Measurements from ENCODE around the gene SUMF2.
"Not testable (repeated sequence)": the region's sequence is repeated elsewhere in the genome, so short reads cannot be mapped to it uniquely, and the experiment has no call there.

Gene SUMF2

DNA sequence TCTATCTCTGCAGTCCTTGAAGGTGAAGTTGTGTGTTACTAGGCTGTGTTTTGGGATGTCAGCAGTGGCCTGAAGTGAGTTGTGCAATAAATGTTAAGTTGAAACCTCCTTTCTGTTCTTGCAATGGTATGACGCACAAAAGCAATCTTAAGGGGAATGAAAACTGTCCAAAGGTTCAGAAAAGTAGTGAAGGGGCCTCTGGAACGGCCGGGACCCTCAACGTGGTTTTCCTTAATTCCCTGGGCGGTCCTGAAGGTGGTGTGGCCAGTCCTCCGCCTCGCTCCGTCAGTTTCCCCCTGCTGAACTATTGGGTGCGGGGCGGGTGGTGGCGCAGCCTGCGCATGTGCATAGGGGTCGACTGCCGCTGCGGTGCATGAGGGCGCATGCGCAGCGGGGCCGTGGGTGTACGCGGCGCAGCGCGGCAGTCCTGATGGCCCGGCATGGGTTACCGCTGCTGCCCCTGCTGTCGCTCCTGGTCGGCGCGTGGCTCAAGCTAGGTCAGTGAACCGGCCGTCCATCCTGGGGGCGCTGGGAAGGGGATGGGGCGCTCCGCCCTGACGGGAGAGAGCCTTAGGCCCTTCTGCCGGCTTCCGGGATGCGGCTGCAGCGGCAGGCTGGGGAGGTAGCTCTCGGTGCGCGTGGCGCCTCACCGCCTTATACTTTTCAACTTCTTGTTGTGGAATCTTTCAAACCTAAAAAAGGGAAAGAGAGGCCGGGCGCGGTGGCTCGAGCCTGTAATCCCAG lies at the start of gene SUMF2:
Gene SUMF2, plus strand, starts transcription at position 405 of the 744 bp plus-strand sequence. Its CDS starts 26 bp downstream, at position 431.
- TF ChIP-seq POLR2A (IDR thresholded peaks at IDR 0.05; ENCODE audit: low read depth, low read length), result peak; percentile 99
- DNase-seq (ENCODE audit: insufficient read length, low spot score) (peak; percentile 99), FAIRE-seq (no peak)

DNA sequence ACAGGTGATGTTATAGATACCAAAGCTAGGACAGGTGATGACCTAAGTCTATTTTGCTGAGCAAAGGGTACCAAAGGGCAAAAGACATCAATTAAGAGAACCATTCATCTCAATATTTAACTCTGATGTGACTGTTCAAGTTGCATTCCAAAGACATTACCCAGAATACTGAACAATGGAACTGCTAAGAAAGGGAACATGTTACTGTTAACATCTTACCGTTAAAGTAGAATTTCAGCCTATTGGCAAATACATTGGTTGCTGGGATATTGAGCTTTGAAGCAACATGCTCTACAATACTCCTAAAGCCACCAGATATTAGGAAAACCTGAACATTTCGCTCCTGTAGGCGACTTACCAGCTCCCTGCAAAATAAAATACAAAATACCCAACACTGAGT lies 47.1 kb upstream of the SUMF2 start:
- FAIRE-seq; DNase-seq (ENCODE audit: insufficient read length, low spot score): not testable (repeated sequence)

DNA sequence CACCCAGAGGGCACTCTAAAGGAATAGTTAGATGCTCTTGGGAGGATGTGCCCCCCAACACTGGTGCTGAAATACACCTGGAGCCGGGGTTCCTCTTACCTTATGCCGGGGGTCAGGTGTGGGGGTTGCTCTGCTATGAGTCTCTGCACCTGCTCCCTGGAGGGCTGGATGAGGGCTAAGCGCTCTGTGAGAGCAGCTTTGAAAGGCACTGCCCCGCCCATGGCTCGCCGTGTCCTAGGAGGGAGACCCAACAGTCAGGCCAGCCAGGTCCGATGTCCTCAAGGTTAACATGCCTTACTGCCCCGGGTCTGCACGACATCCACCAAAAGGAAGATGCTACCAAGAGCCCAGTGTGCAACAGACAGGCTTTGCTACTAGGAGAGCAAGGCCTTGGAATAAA lies 44.6 kb upstream of the SUMF2 start:
- DNase-seq (ENCODE audit: insufficient read length, low spot score) (no peak), FAIRE-seq (no peak)
- no peak for TF ChIP-seq POLR2A (IDR thresholded peaks at IDR 0.05; ENCODE audit: low read depth, low read length)

DNA sequence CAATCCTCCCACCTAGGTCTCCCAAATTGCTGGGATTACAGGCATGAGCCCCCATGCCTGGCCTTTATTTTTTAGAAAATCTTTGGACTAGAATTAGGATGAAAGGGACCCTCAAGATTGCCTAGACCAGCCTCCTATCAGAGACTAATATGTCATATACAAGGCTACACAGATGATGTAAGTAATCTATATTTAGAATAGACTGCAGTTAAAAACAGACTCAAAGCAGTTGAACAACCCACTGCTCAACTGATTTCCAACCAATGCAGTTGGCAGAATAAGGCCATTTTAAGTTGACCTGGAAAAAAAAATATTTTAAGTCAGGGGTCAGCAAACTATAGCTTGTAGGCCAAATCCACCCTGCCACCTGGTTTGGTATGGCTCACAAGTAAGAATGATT lies 40.6 kb upstream of the SUMF2 start:
- no peak for TF ChIP-seq POLR2A (IDR thresholded peaks at IDR 0.05; ENCODE audit: low read depth, low read length)
- DNase-seq (ENCODE audit: insufficient read length, low spot score), result no peak

DNA sequence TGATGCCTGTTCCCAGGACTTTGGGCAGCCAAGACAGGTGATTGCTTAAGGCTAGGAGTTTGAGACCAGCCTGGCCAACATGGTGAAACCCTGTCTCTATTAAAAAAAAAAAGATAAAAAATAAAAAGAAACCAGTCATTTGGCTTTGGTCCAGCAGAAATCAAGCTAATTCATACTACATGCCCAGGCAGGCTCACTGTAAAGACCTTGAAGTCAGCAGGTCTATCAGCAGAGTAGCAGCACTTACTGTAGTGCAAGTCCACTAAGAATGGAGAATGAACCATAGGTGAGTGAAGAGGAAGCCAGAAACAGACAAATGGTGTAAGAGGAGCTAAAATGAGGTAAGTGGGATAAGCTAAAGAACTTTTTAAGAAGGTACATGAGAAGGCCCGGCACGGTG lies 37.5 kb upstream of the SUMF2 start:
- DNase-seq (ENCODE audit: insufficient read length, low spot score), result no peak
- FAIRE-seq, result no peak
- no peak for TF ChIP-seq POLR2A (IDR thresholded peaks at IDR 0.05; ENCODE audit: low read depth, low read length)

More for the DNA sequence above, 40.6 kb upstream of the SUMF2 start:
- no peak for FAIRE-seq

DNA sequence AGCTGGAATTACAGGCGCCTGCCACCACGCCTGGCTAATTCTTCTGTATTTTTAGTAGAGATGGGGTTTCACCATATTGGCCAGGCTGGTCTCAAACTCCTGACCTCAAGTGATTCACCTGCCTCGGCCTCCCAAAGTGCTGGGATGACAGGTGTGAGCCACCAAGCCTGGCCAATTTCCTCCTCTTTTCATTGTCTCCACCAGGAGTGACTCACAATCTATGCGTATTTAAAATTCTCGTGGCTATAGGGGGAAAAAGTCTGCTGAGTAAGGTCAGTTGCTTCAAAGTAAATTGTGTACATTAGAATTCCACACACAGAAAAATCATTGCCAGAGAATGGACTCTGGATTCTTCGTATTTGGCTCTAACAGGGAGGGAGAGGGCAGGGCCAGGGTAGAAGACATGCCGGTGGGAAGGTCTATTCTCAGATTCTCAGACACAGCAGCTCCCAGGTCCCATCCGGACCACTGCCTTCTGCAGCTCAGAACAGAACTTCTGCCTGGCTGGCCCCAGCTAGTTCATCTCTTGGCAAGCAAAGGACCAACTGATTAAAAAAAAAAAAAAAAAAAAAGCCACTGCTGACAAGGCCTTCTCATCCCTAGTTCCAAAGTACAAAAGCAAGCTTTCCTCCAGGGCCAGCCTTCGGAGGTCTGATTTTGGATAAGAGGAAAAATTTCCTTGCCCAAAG lies 35.0 kb upstream of the SUMF2 start:
- no peak for FAIRE-seq
- no peak for DNase-seq (ENCODE audit: insufficient read length, low spot score)
- TF ChIP-seq POLR2A (IDR thresholded peaks at IDR 0.05; ENCODE audit: low read depth, low read length), result no peak

DNA sequence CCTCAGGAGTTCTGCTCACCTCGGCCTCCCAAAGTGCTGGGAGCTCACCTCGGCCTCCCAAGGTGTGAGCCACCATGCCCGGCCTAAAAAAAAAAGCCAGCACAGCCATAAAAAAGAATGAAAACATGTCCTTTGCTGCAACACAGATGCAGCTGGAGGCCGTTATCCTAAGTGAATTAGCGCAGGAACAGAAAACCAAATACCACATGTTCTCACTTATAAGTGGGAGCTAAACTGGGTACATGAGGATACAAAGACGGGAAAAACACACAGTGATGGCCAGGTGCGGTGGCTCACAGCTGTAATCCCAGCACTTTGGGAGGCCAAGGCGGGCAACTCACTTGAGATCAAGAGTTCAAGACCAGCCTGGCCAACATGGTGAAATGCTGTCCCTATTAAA lies 33.7 kb upstream of the SUMF2 start:
- TF ChIP-seq POLR2A (IDR thresholded peaks at IDR 0.05; ENCODE audit: low read depth, low read length), result no peak
- FAIRE-seq, result no peak
- no peak for DNase-seq (ENCODE audit: insufficient read length, low spot score)

DNA sequence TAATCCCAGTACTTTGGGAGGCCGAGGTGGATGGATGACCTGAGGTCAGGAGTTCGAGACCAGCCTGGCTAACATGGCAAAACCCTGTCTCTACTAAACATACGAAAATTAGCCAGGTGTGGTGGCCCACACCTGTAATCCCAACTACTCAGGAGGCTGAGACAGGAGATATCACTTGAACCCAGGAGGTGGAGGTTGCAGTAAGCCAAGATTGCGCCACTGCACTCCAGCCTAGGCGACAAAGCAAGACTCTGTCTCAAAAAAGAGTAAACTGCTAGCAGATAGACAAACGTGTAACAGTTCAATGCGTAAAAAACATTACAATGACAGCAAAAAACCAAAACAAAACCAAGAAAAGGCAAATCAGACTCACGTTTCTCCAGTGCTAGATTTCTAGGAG lies 32.5 kb upstream of the SUMF2 start:
- FAIRE-seq; DNase-seq (ENCODE audit: insufficient read length, low spot score): not testable (repeated sequence)

DNA sequence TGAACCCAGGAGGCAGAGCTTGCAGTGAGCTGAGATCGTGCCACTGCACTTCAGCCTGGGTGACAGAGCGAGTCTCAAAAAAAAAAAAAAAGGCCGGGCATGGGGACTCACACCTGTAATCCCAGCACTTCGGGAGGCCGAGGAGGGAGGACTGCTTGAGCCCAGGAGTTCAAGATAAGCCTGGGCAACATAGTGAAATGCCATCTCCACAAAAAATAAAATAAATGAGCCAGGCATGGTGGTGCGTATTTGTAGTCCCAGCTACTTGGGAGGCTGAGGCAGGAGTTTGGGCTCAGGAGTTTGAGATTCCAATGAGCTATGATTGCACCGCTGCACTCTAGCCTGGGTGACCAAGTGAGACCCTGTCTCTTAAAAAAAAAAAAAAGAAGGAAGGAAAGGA lies 31.5 kb upstream of the SUMF2 start:
- not testable (repeated sequence) for DNase-seq (ENCODE audit: insufficient read length, low spot score); FAIRE-seq

DNA sequence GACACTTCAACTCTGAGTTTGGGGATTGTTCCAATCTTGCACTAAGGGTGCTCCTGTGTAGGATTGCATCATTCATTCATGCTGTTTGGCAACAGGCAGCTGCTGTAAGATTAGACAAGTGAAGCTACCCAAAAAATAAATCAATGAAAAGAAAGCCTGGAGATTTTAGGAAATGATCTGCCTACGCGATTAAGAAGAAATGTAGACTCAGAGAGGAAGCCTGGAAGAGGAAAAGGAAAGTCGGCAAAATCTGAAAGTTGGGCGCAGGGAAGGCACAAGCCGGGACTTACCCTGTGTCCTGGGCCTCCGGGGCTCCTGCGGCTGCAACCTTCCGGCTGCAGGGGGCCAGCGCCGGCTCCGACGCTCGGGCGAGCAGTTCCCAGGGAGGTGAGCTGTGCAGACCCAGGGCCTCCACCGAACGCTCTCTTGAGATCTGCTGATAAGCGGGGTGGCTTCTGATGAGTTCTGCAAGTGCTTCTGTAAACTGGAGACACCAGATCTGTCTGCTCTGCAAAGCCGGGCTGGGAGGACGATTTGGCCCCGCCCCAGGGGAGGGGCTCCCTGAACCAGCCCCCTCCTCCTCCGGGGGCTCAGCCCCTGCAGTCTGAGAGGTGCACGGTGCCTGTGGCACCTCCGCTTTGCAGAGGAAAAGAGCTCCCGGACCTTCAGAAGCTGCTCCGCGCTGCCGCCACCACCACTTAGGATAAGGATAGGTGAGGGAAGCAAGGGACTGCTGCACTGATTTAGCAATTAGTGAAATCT lies 30.2 kb upstream of the SUMF2 start:
- FAIRE-seq, result no peak
- peak; percentile 52 for DNase-seq (ENCODE audit: insufficient read length, low spot score)
- TF ChIP-seq POLR2A (IDR thresholded peaks at IDR 0.05; ENCODE audit: low read depth, low read length), result peak; percentile 34; the same call in 1 of the 2 replicates

DNA sequence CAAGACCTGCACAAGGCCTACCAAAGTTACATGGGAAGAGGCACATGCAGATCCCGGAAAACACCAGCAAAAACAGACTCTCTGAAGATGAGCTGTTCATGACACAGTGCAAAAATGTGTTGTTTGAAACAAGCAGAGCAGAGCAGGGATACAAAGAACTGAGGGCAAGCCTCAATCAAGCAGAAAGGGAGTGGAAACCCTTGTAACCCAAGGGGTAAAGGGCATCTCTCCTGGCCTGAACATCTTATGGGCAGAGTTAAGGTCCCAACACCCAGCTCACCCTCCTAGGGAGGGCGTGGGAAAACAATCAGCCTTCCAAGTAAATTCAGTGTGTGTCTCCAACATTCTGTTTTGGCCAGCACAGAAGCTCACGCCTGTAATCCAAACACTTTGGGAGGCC lies 23.4 kb upstream of the SUMF2 start:
- no peak for TF ChIP-seq POLR2A (IDR thresholded peaks at IDR 0.05; ENCODE audit: low read depth, low read length)
- FAIRE-seq (no peak), DNase-seq (ENCODE audit: insufficient read length, low spot score) (no peak)

DNA sequence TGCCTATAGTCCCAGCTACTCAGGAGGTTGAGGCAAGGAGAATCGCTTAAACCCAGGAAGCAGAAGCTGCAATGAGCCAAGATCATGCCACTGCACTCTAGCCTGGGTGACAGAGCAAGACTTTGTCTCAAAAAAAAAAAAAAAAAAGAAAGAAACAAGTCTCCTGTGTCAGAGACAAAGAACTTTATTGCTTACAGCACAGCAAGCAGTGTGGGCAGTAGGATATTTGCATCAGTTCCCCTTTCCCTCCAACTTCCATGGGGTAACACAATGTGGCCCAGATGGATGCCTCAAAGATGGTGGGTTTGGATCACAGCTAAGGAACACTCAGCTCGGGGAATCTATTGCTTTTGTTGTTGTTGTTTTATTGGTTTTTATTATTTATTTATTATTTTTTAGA lies 18.3 kb upstream of the SUMF2 start:
- not testable (repeated sequence) for DNase-seq (ENCODE audit: insufficient read length, low spot score); FAIRE-seq

DNA sequence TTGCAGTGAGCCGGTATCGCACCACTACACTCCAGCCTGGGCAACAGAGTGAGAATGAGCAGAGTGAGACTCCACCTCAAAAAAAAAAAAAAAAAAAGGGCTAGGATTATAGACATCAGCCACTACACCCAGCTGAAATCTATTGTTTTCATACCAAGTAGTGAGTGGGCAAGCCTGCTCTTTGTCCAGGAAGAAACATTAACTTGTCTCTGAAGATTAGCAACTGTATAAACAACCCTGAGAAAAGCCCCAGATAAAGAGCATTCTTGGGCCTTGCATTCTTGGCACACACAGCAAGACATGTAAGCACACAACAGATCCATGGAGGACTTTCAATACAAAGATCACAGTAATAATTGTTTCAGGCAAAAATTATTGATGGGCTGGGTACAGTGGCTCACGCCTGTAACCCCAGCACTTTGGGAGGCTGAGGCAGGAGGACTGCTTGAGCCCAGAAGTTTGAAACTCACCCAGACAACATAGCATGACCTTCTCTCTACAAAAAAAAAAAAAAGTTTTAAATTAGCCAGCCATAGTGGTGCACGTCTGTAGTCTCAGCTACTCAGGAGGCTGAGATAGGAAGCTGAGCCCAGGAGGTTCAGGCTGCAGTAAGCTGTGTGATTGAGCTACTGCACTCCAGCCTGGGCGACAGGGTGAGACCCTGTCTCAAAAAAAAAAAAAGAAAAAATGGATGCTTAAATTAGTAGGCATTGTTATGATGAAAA lies 17.2 kb upstream of the SUMF2 start:
- no peak for TF ChIP-seq POLR2A (IDR thresholded peaks at IDR 0.05; ENCODE audit: low read depth, low read length)
- DNase-seq (ENCODE audit: insufficient read length, low spot score) (no peak), FAIRE-seq (no peak)

DNA sequence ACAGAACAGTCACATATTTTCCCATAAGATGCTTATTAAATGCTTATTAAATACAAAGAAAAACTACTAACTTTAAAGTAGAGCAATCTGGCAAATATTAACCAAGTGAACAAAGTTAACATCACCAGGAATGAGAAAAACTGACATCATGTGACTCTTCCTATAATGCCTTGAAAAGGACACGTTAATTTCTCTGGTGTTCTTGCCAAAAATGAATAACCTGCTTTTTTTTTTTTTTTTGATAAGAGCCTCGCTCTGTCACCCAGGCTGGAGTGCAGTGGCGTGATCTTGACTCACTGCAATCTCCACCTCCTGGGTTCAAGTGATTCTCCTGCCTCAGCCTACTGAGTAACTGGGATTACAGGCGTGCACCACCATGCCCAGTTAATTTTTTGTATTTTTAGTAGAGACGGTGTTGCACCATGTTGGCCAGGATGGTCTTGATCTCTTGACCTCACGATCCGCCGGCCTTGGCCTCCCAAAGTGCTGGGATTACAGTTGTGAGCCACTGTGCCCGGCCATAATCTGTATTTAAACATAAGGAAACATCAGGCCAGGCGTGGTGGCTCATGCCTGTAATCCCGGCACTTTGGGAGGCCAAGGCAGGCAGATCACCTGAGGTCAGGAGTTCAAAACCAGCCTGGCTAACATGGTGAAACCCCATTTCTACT lies 16.5 kb upstream of the SUMF2 start:
- not testable (repeated sequence) for FAIRE-seq; DNase-seq (ENCODE audit: insufficient read length, low spot score)
